GM23338 (cell line): ENCODE measurements around the gene KLC4. TPM values are rescaled to one million over a fixed set of nuclear protein-coding genes. Genes with fewer than 3 reads are reported as not detected.
A peak's percentile ranks its signal among the peaks of the same experiment; 100 is the strongest.

Source experiments
- ATAC-seq: fragments of 200-7000 bp; cut with Tn5 transposase; 3 replicates; pipeline ENCODE4 v1.9.1; 2020
- DNase-seq: peaks from one replicate; pipeline ENCODE4 v3.0.0-alpha.2; 2015; ENCODE audit warnings: low spot score
- H2AFZ ChIP-seq: fragments of 200-600 bp; sonication (generic); 2 replicates; pipeline ENCODE4 v1.8.0; 2016; ENCODE audit warnings: antibody characterized with exemption, mild to moderate bottlenecking, moderate library complexity
- H3F3A ChIP-seq: fragments of 200-600 bp; sonication (generic); replicated peaks from 2 replicates; pipeline ENCODE4 v1.8.0; 2017; ENCODE audit warnings: antibody characterized with exemption, mixed run types, low read depth
- H3K27ac ChIP-seq: fragments of 200-600 bp; sonication (generic); 2 replicates; pipeline ENCODE4 v1.6.1; 2016; ENCODE audit warnings: low read depth
- H3K27me3 ChIP-seq: fragments of 200-600 bp; sonication (generic); 2 replicates; pipeline ENCODE4 v1.8.0; 2016; ENCODE audit warnings: mild to moderate bottlenecking, mixed run types, moderate library complexity; ENCODE audit not compliant: insufficient read depth
- H3K36me3 ChIP-seq: fragments of 200-600 bp; sonication (generic); 2 replicates; pipeline ENCODE4 v1.8.0; 2016; ENCODE audit warnings: mild to moderate bottlenecking; ENCODE audit not compliant: insufficient read depth
- H3K4me1 ChIP-seq: fragments of 200-600 bp; sonication (generic); 2 replicates; pipeline ENCODE4 v1.8.0; 2016; ENCODE audit warnings: mild to moderate bottlenecking, moderate library complexity; ENCODE audit not compliant: insufficient read depth
- H3K4me2 ChIP-seq: fragments of 200-600 bp; sonication (generic); 2 replicates; pipeline ENCODE4 v1.7.1; 2017; ENCODE audit warnings: mixed run types
- H3K4me3 ChIP-seq: fragments of 200-600 bp; sonication (generic); 2 replicates; pipeline ENCODE4 v1.6.1; 2016; ENCODE audit warnings: mixed run types
- H3K79me2 ChIP-seq: fragments of 200-600 bp; sonication (generic); replicated peaks from 2 replicates; pipeline ENCODE4 v1.8.0; 2017; ENCODE audit warnings: mild to moderate bottlenecking; ENCODE audit not compliant: insufficient read depth
- H3K9me2 ChIP-seq: fragments of 200-600 bp; sonication (generic); 2 replicates; pipeline ENCODE4 v1.8.0; 2017; ENCODE audit not compliant: insufficient read depth
- H4K20me1 ChIP-seq: fragments of 200-600 bp; sonication (generic); replicated peaks from 2 replicates; pipeline ENCODE4 v1.8.0; 2017; ENCODE audit warnings: mild to moderate bottlenecking; ENCODE audit not compliant: insufficient read depth
- H3K27ac Mint-ChIP-seq: 2 replicates; pipeline ENCODE4 v1.8.0; 2020; ENCODE audit warnings: inconsistent platforms, mild to moderate bottlenecking, moderate library complexity, mixed read lengths
- H3K27me3 Mint-ChIP-seq: 3 replicates; pipeline ENCODE4 v1.8.0; 2022; ENCODE audit warnings: low read depth, mild to moderate bottlenecking, moderate library complexity, mixed read lengths, inconsistent platforms; ENCODE audit not compliant: insufficient read depth, poor library complexity
- H3K36me3 Mint-ChIP-seq: 3 replicates; pipeline ENCODE4 v1.8.0; 2021; ENCODE audit warnings: low read depth, mild to moderate bottlenecking, inconsistent platforms, moderate library complexity, mixed read lengths
- H3K4me1 Mint-ChIP-seq: 3 replicates; pipeline ENCODE4 v1.8.0; 2020; ENCODE audit warnings: mild to moderate bottlenecking, inconsistent platforms, mixed read lengths
- H3K4me3 Mint-ChIP-seq: 3 replicates; pipeline ENCODE4 v1.8.0; 2021; ENCODE audit warnings: moderate library complexity, mild to moderate bottlenecking, inconsistent platforms, mixed read lengths
- H3K9me3 Mint-ChIP-seq: 3 replicates; pipeline ENCODE4 v1.8.0; 2020; ENCODE audit warnings: moderate library complexity, mild to moderate bottlenecking, inconsistent platforms, mixed read lengths
- CREB1 ChIP-seq: fragments of 250-450 bp; sonication (Bioruptor Pico); IDR thresholded peaks from 2 replicates; pipeline ENCODE4 v1.5.0; 2020; ENCODE audit warnings: low read depth, mild to moderate bottlenecking, moderate library complexity
- CTCF ChIP-seq, 2 experiments: fragments of 200-600 bp in 1 of 2; sonication (generic) in 1 of 2; conservative IDR thresholded peaks; 2 replicates each; pipeline versions ENCODE4 v1.5.1 to v1.6.1; 2016 to 2017; ENCODE audit warnings: antibody characterized with exemption in 2 of 2, low read depth in 2 of 2, mild to moderate bottlenecking in 2 of 2, moderate library complexity in 1 of 2
- ETS1 ChIP-seq: IDR thresholded peaks from 2 replicates; pipeline ENCODE4 v1.6.1; 2016; ENCODE audit warnings: antibody characterized with exemption
- EZH2 ChIP-seq: fragments of 200-600 bp; sonication (generic); IDR thresholded peaks from one replicate; pipeline ENCODE4 v1.8.0; 2017; ENCODE audit warnings: antibody characterized with exemption, mild to moderate bottlenecking, low read depth; ENCODE audit not compliant: unreplicated experiment
- EZH2phosphoT487 ChIP-seq: fragments of 200-600 bp; sonication (generic); IDR thresholded peaks from one replicate; pipeline ENCODE4 v1.8.1; 2018; ENCODE audit warnings: antibody characterized with exemption; ENCODE audit not compliant: unreplicated experiment
- JUNB ChIP-seq: IDR thresholded peaks from one replicate; pipeline ENCODE4 v1.6.1; 2016; ENCODE audit warnings: antibody characterized with exemption; ENCODE audit not compliant: unreplicated experiment
- NANOG ChIP-seq: IDR thresholded peaks from 2 replicates; pipeline ENCODE4 v1.6.1; 2016; ENCODE audit warnings: antibody characterized with exemption, borderline replicate concordance
- POLR2AphosphoS5 ChIP-seq: IDR thresholded peaks from 2 replicates; pipeline ENCODE4 v1.6.1; 2016; ENCODE audit warnings: antibody characterized with exemption, low read depth
- STAT1 ChIP-seq: IDR thresholded peaks from one replicate; pipeline ENCODE4 v1.6.1; 2016; ENCODE audit warnings: antibody characterized with exemption; ENCODE audit not compliant: unreplicated experiment
- ZNF114 ChIP-seq: fragments of 250-450 bp; sonication (Bioruptor Pico); IDR thresholded peaks from 2 replicates; pipeline ENCODE4 v1.5.0; 2020; ENCODE audit warnings: mild to moderate bottlenecking, moderate library complexity
- ZNF331 ChIP-seq: fragments of 250-450 bp; sonication (Bioruptor Pico); IDR thresholded peaks from 2 replicates; pipeline ENCODE4 v1.5.0; 2020; ENCODE audit warnings: low read depth, mild to moderate bottlenecking, moderate library complexity
- polyA plus RNA-seq: library from polyadenylated mRNA; unstranded; fragments of >200 nt; fragmentation: Nextera tagmentation; extraction: Ambion mirVana; gene quantifications from 2 replicates; pipeline ENCODE4 v1.2.1, GENCODE V29; 2016
- total RNA-seq: library from RNA; depleted of rRNA; stranded (reverse); fragments of >200 nt; shearing (Covaris generic); gene quantifications from 2 replicates; pipeline ENCODE4 v1.2.3, GENCODE V29; 2014
- TF ChIP-seq, protein P1 (sequence below): fragments of 250-450 bp; sonication (Bioruptor Pico); IDR thresholded peaks from 2 replicates; pipeline ENCODE4 v1.5.0; 2020; ENCODE audit warnings: mild to moderate bottlenecking, moderate library complexity
- TF ChIP-seq, protein P2 (sequence below): IDR thresholded peaks from one replicate; pipeline ENCODE4 v1.6.1; 2018; ENCODE audit warnings: antibody characterized with exemption; ENCODE audit not compliant: unreplicated experiment

The KLC4 gene
- total and polyA plus RNA-seq, 2 experiments from 2014 or later: 14.9 to 17.4 TPM

GRCh38 chr6:43054206-43054943, 5.1 kb upstream of the KLC4 start:
- no peaks in the 10 kb centered on the region for H3K9me2 ChIP-seq
- H3F3A ChIP-seq: peaks cover 18% of the 10 kb centered on the region; the same call in 1 of the 2 replicates
- H3K4me3 ChIP-seq: peak overlapping the region; percentile 88
- TF ChIP-seq, protein P1, sequence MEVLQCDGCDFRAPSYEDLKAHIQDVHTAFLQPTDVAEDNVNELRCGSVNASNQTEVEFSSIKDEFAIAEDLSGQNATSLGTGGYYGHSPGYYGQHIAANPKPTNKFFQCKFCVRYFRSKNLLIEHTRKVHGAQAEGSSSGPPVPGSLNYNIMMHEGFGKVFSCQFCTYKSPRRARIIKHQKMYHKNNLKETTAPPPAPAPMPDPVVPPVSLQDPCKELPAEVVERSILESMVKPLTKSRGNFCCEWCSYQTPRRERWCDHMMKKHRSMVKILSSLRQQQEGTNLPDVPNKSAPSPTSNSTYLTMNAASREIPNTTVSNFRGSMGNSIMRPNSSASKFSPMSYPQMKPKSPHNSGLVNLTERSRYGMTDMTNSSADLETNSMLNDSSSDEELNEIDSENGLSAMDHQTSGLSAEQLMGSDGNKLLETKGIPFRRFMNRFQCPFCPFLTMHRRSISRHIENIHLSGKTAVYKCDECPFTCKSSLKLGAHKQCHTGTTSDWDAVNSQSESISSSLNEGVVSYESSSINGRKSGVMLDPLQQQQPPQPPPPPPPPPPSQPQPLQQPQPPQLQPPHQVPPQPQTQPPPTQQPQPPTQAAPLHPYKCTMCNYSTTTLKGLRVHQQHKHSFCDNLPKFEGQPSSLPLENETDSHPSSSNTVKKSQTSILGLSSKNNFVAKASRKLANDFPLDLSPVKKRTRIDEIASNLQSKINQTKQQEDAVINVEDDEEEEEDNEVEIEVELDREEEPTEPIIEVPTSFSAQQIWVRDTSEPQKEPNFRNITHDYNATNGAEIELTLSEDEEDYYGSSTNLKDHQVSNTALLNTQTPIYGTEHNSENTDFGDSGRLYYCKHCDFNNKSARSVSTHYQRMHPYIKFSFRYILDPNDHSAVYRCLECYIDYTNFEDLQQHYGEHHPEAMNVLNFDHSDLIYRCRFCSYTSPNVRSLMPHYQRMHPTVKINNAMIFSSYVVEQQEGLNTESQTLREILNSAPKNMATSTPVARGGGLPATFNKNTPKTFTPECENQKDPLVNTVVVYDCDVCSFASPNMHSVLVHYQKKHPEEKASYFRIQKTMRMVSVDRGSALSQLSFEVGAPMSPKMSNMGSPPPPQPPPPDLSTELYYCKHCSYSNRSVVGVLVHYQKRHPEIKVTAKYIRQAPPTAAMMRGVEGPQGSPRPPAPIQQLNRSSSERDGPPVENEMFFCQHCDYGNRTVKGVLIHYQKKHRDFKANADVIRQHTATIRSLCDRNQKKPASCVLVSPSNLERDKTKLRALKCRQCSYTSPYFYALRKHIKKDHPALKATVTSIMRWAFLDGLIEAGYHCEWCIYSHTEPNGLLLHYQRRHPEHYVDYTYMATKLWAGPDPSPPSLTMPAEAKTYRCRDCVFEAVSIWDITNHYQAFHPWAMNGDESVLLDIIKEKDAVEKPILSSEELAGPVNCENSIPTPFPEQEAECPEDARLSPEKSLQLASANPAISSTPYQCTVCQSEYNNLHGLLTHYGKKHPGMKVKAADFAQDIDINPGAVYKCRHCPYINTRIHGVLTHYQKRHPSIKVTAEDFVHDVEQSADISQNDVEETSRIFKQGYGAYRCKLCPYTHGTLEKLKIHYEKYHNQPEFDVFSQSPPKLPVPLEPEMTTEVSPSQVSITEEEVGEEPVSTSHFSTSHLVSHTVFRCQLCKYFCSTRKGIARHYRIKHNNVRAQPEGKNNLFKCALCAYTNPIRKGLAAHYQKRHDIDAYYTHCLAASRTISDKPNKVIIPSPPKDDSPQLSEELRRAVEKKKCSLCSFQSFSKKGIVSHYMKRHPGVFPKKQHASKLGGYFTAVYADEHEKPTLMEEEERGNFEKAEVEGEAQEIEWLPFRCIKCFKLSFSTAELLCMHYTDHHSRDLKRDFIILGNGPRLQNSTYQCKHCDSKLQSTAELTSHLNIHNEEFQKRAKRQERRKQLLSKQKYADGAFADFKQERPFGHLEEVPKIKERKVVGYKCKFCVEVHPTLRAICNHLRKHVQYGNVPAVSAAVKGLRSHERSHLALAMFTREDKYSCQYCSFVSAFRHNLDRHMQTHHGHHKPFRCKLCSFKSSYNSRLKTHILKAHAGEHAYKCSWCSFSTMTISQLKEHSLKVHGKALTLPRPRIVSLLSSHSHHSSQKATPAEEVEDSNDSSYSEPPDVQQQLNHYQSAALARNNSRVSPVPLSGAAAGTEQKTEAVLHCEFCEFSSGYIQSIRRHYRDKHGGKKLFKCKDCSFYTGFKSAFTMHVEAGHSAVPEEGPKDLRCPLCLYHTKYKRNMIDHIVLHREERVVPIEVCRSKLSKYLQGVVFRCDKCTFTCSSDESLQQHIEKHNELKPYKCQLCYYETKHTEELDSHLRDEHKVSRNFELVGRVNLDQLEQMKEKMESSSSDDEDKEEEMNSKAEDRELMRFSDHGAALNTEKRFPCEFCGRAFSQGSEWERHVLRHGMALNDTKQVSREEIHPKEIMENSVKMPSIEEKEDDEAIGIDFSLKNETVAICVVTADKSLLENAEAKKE (CRISPR knock-in tag): no peak
- TF ChIP-seq, protein P2, sequence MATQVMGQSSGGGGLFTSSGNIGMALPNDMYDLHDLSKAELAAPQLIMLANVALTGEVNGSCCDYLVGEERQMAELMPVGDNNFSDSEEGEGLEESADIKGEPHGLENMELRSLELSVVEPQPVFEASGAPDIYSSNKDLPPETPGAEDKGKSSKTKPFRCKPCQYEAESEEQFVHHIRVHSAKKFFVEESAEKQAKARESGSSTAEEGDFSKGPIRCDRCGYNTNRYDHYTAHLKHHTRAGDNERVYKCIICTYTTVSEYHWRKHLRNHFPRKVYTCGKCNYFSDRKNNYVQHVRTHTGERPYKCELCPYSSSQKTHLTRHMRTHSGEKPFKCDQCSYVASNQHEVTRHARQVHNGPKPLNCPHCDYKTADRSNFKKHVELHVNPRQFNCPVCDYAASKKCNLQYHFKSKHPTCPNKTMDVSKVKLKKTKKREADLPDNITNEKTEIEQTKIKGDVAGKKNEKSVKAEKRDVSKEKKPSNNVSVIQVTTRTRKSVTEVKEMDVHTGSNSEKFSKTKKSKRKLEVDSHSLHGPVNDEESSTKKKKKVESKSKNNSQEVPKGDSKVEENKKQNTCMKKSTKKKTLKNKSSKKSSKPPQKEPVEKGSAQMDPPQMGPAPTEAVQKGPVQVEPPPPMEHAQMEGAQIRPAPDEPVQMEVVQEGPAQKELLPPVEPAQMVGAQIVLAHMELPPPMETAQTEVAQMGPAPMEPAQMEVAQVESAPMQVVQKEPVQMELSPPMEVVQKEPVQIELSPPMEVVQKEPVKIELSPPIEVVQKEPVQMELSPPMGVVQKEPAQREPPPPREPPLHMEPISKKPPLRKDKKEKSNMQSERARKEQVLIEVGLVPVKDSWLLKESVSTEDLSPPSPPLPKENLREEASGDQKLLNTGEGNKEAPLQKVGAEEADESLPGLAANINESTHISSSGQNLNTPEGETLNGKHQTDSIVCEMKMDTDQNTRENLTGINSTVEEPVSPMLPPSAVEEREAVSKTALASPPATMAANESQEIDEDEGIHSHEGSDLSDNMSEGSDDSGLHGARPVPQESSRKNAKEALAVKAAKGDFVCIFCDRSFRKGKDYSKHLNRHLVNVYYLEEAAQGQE: no peak
- TF ChIP-seq EZH2phosphoT487 (no peak), NANOG (no peak), ETS1 (no peak), ZNF114 (CRISPR knock-in tag) (no peak), POLR2AphosphoS5 (no peak), EZH2 (no peak), CREB1 (CRISPR knock-in tag) (no peak), JUNB (no peak), CTCF (conservative IDR thresholded peaks at IDR 0.05; ENCODE audit: low read depth in 2 of 2) (no peak), STAT1 (no peak), ZNF331 (no peak)
- H3K27me3 ChIP-seq: no peaks in the 10 kb centered on the region
- DNase-seq (peak; percentile 31), ATAC-seq (no peak)
- Mint-ChIP-seq H3K4me1 (peaks cover 44% of the 10 kb centered on the region), H3K27me3 (peaks cover 15% of the 10 kb centered on the region), H3K4me3 (peak overlapping the region; percentile 87), H3K27ac (peak overlapping the region; percentile 98), H3K9me3 (no peaks in the 10 kb centered on the region; the same call in 1 of the 3 replicates), H3K36me3 (peaks cover 40% of the 10 kb centered on the region)
- H3K4me2 ChIP-seq: peak overlapping the region; percentile 97
- peaks cover 5% of the 10 kb centered on the region; the same call in 1 of the 2 replicates for H3K36me3 ChIP-seq
- peaks cover 14% of the 10 kb centered on the region for H3K4me1 ChIP-seq
- H3K27ac ChIP-seq: peak overlapping the region; percentile 93
- no peaks in the 10 kb centered on the region for H4K20me1 ChIP-seq
- H2AFZ ChIP-seq: no peak overlapping the region
- peaks cover 24% of the 10 kb centered on the region for H3K79me2 ChIP-seq
